Fibroblast of gingiva (primary cell): ENCODE results near the gene LAMB2.

ENCODE experiments used
- DNase-seq: peaks from one replicate; pipeline ENCODE4 v3.0.0-alpha.2; 2011; ENCODE audit warnings: low read depth

The LAMB2 gene

DNA sequence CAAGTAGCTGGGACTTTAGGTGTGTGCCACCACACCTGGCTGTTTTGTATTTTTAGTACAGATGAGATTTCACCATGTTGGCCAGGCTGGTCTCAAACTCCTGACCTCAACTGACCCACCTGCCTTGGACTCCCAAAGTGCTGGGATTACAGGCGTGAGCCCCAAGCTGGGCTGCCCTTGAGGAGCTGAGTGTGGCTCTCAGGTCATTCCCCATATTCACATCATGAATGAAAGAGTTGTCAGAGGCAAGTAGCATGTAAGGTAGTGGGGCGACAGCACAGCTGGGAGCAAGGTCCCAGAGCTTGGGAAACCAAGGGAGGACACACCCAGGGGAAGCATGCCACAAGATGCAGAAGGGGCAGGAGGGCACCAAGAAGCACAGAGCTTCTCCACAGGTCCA lies 28.3 kb upstream of the LAMB2 start:
- DNase-seq = no peak

DNA sequence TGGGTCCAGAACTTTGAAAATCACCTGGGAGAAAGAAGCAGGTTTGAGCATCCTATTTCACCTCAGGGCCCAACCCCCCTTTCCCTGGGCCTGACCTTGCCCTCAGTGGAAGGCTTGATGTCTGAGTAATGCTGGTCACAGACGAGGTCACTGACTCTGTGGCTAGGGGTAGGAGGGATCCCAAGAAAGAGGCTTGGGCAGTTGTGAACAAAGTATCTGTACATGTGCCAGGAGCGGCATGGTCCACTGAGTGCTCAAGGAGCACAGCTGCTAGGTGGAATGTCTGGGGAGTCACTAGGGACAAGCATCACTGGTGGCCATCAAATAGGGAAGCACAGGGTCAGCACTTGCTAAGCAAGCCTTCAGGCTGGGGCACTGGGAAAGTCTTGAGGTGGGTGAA lies 25.9 kb upstream of the LAMB2 start:
- no peak for DNase-seq

DNA sequence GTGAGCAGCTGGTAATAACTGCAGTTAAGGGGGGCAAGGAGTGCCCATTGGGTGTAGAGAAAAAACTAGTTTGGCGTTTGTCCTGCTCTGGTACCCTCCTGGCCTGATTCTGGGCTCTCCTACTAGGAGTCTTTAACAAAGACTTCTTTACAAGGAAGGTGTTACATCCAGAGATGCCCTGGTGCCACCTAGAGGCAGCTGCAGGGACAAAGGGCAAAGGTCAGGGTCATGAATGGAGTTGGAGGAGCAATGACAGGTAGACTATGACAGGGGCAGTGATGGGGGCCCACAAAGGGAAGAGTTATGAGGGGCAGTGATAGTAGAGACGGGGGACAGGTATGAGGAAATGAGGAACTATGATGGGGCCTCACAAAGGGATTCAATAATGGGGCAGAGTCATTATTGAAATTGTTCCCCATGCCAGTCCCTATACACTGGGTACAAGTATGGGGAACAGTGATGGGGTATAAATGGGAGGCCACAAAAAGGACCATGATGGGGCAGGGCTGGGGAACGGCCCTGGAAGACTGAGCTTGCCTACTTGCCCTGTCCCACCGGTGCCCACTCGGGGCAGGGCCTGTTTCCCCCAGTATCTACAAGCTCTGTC lies 25.4 kb upstream of the LAMB2 start:
- no peak for DNase-seq

DNA sequence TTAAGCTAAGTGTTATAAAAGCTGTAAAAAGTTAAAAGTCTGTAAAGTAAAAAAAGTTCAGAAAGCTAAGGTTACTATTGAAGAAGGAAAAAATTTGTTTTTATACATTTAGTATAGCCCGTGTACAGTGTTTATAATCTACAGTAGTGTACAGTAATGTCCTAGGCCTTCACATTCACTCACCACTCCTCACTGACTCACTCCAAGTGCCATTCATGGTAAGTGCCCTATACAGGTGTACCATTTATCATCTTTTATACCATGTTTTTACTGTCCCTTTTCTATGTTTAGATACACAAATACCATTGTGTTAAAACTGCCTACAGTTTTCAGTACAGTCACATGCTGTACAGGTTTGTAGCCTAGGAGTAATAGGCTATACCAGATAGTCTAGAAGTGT lies 24.4 kb upstream of the LAMB2 start:
- no peak for DNase-seq

DNA sequence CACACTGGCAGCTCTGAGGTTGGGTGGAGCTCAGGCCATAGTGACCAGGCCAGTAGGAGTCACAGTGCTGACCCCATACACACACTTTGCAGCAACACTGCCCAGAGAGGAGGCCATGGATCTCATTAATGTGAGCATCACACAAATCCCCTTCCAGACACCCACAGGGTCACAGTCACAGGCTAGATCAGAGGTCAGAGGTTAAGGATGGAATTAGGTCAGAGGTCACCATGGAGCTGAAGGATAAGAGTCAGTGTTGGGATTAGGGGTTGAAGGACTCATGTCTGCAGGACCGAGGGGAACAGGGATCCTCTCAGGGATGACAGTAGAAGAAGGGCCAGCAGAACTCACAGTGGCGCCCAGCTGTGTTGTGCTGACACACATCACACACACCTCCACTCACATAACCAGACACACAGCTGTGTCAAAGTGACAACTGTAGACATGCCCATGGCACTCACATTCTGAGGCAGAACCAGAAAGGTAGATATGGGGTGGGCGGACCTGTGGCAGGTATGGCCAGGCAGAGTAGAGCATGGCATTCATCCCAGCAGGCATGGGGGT lies 20.6 kb upstream of the LAMB2 start:
- no peak for DNase-seq

DNA sequence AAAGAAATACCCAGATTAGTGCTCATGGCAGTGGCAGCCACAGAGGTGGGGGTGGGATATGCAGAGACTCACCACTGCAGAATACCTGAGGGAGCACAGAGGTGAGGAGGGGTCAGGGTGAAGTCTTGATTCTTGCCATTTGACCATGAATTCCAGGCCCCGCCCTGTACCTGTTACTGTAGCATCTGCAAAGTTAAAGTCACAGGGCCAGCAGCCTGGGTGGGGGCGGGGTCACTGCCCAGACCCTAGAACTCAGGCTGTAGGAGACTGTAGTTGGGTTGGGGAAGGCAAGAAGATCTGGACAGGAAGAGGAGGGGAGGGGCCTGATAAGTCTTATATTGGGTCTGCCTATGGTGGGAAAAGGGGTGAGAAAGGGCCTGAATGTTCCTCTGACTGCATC lies 18.8 kb upstream of the LAMB2 start:
- no peak for DNase-seq

DNA sequence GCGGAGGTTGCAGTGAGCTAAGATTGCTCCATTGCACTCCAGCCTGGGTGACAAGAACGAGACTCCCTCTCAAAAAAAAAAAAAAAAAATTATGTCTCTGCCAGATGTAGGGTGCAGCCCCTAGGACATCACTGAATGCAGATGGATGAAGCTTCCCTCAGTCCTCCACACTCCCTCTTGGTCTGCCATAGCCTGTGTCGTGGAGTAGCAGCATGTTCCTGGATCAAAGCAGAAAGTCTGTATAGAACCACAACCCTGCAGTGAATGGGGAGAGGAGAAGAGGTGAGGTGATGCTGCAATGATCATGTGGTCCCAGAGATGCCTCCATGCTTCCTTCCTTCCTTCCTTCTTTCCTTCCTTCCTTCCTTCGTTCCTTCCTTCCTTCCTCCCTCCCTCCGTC lies 15.3 kb upstream of the LAMB2 start:
- DNase-seq = no peak

DNA sequence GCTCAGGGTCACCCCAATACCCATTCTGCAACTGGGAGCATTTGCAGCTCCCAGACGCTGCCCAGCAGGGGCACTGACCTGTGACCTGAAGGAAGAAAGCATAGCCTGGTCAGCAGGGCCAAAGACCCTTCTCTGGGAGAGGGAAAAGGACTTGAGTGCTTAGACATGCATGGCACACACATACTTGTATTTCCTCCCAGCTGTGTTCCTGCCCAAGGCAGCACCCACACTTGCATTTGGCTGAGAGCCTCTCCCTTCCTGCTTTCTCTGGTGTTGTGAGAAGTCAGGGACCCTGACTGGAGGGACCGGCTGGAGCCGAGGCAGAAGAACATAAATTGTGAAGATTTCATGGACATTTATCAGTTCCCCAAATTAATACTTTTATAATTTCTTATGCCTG lies 7.2 kb upstream of the LAMB2 start:
- DNase-seq = no peak

DNA sequence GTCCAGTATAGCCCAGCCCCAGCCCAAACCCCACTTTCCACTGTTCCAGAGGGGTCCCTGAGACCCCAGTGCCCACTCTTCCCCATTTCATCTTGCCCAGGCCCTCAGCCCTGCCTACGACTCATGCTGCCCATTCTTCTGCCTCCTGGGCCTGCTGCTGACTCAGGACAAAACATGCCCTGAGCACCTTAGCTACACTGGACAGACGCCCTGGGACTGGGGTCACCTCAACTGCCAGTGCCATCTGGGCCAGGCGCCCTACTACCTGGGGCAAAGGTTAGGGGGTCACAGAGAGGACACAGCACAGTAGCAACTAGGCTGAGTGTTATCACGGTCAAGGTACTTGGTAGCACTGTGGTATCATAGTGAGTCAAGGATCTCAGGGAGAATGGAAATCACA lies 2.6 kb upstream of the LAMB2 start:
- no peak for DNase-seq

DNA sequence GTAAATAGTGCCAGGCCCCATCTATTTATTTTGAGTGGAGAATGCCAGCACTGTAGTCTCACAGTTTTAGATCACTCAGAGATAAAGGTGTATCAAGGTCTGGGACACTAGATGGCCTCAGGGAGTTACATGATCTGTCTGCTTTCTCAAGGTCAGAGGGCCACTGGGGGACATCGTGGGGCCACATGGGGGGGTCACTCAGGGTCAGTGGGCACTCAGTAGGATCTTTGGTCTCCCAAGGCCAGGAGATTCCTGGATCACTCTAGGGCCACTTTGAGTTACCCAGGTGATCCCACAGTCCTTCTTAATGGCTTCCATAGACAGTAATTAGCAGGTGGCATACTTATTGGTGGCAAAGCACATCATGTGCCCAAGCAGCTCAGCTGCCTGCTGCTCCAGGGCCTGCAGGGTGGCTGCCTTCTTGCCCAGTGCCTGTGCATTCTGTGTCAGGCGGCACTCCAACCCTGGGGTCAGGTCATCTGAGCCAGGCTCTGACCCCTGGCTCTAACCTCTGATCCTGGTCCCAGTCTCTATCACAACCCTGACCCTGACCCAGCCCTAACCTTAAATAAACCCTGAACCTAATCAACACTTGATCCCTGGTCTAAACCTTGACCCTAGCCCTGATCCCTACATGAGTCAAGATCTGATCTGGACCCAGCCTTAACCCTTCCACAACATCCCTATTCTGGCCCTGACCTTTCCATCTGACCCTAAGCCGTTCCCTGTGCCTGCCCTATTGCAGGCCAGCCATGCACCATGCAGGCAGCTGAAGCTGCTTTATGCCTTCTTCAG lies 1.8 kb upstream of the LAMB2 start:
- DNase-seq = no peak

DNA sequence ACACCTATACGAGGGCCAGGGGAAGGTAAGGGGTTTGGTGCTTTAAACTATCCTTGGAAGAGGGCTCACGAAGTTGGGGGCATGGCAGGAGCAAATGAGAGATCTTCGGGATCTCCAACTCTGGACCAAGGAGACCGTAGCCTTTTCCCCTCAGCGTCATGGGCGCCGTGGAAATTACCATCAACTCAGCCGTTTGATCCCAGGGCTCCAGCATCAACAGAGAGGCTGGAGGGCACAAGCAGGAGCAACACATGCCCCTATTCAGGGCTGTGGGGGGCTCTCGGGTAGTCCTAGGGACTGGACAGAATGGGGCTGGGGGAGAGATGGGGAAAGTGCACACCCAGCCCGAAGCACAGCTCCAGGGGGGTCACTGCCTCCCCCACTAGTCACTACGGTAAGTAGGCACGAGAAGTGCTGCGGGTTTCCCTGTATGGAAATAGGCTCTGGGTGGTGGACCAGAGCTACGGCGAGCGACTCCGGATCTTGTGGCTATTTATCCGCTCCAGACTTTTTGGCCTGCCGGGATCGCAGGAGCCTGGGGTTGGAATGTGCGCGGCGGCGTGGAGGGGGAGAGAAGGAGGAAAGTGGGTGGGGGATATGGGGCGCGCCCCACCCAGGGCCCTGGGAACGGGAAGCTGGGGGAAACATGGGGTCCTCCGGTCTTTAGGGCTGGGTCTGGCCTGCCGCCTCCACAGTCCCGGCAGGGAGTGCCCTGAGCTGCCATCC lies 539 bp upstream of the LAMB2 start:
- DNase-seq = peak; percentile 91

DNA sequence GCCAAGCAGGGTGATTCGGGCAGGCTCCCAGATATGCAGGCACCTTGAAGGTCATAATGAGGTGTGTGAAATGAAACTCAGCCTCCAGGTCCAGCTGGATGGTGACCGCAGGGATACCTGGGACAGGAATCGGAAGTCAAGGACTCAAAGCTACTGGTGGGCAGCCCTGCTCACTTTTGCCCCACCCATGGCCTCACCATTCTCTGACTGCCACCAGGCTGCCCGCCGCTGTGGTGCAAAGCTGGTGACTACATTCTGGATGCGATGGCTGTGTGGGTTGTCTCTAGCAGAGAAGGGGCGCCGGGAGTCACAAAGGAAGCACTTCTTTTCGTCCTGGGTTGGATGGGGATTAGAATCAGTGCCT lies 795 bp downstream of the LAMB2 start:
- no peak for DNase-seq

DNA sequence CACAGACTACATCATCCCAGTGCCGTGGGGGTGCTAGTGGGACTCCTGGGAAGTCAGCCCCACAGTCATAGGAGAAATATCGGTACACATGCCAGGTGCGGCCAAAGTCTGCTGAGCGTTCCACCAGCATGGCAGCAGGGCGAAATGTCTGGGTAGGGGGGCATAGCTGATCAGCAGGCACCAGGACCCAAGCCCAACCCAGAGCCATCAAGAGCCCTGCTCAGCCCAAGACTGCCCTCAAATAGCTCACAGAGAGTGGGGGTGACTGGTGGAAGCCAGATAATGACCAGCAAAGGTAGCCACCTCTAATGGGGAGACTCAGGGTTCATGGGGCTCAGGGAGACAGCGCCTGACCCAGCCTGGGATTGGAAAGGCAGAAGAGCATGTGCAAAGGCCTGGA lies 1.3 kb downstream of the LAMB2 start:
- no peak for DNase-seq

DNA sequence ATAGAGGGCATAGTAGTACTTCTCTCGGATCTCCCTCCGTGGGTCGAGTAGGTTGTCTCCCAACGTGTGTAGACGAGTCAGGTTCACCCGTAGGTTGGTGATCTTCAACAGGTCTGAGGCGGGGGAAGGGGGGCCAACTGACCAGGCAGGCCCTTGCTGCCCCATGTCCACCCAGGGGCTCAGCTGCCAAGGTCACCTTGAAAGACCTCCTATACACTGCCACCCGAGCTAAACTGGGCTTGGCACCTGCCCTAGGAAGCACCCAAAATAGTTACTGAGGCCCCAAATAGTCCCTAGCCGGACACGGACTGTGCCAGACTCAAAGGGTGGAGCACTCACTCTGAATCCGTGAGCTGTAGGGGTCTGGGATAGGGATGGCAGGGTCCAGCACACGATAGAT lies 1.8 kb downstream of the LAMB2 start:
- DNase-seq = no peak

DNA sequence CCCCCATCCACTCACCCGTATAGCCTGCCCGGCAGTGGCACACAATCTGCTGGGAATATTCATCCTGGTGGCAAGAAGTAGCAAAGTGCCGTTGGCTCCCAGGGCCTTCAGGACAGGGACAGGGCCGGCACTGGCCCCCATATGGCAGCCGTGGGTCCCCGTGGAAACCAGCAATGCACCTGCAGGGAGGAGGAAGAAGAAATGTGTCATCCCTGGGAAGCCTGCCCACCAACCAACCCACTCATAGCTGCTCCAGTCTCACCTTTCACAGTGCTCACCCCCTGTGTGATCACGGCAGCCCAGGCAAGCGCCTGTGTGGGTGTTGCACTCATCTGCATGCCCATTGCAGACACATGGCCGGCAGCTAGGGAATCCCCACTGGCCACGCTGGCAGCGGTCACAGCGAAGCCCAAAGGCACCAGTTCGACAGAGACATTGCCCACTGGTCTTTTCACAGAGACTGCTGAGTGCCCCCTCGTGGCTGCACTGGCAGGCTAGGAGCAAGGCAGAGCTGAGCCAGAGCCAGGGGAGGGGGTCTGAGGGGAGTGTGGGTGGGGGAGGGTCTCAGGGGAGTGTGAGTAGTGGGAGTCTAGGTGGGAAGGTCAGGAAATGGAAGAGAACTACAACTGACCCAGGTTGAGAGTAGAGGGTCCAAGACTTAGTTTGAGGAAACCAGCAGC lies 7.7 kb downstream of the LAMB2 start:
- no peak for DNase-seq

DNA sequence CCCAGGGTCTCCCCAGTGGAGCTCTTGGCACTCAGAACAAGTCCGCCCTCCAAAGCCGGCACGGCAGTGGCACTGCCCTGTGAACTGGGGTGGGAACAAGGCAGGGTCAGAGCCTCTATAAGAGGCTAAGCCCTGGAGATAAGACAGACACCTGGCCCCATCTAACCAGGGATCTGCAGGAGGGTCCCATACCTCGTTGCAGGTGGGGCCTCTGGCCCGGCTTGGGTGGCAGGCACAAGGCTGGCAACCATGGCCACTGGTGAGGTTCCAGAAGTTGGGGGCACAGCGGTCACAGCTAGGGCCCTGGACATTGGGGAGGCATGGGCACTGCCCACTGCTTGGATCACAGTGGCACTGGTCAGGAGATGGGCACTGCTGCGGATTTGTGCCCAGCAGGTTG lies 8.6 kb downstream of the LAMB2 start:
- no peak for DNase-seq

DNA sequence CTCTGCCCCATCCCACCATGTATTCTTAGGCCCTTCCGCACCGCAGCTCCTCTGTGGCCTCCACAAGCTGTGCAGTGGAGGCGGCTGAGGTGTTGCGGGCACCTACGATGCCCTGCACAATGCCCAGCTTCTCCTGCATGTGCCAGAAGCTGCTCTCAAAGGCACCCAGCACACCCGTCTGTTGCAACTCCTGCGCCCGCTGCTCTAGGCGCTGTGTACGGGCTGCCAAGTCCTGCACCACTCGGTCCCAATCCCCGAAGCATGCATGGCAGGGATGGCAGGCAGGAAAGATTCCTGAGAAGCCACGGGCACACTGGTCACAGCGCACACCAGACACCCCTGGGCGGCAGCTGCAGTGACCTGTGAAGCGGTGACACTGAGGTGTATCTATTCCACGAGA lies 9.2 kb downstream of the LAMB2 start:
- no peak for DNase-seq

DNA sequence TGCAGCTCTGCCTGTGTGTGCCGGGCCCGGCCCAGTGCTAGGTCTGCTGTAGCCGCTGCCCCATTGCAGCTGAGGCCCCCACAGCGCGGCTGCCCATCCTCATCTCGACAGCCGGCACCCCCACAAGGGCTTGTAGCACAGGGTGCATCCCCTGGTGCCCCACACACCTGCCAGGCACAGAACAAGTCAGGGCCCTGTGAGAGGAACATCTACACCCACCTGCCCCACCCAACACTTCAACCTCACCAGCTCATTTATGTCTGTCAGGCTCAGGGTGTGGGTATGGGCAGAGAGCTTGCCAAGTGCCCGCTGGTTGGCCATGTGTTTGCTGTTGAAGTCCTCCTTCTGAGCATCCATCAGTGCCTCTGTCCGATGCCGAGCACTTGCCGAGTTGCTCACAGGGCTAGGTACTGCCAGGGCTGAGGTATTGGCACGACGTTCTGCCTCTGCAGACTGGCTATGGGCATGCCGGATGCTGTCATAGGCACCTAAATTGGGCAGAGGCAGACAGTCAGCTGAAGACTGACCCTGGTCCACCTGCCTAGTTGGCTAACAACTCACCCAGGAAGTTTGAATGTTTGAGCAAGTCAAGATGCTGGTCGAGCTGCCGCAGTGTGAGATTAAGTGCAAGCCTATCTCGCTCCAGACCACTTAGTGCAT lies 9.8 kb downstream of the LAMB2 start:
- DNase-seq = no peak

DNA sequence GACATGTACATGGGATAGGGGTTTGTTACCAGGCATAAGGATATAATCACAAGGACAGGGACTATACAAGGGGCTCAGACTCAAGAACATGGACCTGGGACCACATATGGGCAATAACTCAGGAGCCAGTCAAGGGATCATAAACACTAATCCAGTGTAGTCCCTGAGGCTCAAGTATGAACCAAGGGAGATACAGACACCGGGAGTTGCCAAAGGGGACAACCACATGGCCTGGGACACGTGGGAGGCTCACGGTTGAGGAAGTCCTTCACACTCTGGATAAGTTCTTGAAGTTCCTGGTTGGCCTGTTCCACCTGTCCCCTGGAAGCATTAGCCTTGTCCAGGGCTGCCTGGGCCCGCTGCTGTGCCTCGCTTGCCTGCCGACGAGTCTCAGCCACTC lies 10.4 kb downstream of the LAMB2 start:
- DNase-seq = no peak

DNA sequence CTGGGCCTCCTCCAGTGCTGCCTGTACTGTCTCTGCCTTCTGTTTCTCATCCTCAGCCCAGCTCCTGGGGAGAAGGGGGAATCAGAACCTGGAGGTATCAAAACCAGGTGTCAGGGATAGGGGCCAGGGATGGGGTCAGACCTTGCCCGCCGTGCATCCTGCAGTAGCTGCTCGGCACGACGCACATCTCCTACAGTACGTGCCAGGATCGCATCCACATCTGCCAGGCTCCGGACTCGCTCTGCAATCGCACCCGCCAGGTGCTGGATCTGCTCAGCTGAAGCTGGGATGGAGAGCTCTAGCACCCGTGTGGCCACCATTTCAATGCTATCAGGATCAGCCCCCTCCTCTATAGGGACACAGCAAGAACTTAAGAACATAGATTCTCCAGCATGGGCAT lies 10.8 kb downstream of the LAMB2 start:
- DNase-seq = no peak

DNA sequence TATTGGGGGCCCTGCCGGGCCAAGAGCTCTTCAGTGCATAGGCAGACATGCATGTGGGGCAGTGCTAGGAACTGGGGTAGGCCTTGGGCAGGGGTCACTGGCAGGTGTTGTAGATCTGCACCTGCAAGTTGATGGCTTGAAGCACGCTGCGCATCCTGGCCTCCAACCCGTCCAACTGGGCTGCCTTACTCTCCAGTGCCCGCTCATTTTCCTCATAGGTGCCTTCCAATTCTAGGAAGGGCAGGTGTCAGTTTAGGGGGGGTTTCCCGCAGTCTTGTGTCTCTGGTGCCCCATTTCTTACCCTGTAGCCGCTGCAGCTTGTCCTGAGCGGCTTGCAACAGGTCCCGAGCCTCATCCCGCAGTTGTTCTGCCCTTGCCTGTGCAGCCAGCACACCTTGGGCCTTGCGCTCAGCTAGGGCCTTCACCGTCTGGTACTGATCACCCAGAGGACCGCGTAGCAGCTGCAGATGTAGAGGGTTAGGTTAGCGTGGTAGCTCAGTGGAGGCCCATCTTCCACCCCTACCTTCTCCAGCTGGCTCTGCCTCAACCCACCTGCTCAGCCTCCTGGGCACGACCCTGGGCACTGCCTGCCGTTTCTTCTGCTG lies 11.6 kb downstream of the LAMB2 start:
- DNase-seq = no peak
